DND-41 (cell line): ENCODE measurements around the gene XIAP.

ENCODE experiments used
- CTCF ChIP-seq: IDR thresholded peaks from 2 replicates; pipeline ENCODE4 v1.5.1; 2012; ENCODE audit warnings: borderline replicate concordance, low read length, moderate library complexity, mild to moderate bottlenecking; ENCODE audit not compliant: poor library complexity, severe bottlenecking; ENCODE audit errors: extremely low read depth
- EZH2 ChIP-seq: IDR thresholded peaks from 3 replicates; pipeline ENCODE4 v1.6.1; 2012; ENCODE audit warnings: borderline replicate concordance, low read depth, mild to moderate bottlenecking, moderate library complexity, low read length, inconsistent platforms; ENCODE audit not compliant: severe bottlenecking

GRCh38 chrX:123924186-123924585 is 64.3 kb downstream of the XIAP start:
- TF ChIP-seq CTCF (no peak), EZH2 (no peak)
